HG03045 (cell line): Measurements from ENCODE around the gene DUSP19.
"Not testable (repeated sequence)": the region's sequence is repeated elsewhere in the genome, so short reads cannot be mapped to it uniquely, and the experiment has no call there.

Experiments used
- ATAC-seq: cut with Tn5 transposase; IDR thresholded peaks from one replicate; pipeline ENCODE4 v1.9.1; 2021; ENCODE audit warnings: mild to moderate bottlenecking, moderate library complexity; ENCODE audit not compliant: unreplicated experiment

DUSP19 gene, protein sequence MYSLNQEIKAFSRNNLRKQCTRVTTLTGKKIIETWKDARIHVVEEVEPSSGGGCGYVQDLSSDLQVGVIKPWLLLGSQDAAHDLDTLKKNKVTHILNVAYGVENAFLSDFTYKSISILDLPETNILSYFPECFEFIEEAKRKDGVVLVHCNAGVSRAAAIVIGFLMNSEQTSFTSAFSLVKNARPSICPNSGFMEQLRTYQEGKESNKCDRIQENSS

DNA sequence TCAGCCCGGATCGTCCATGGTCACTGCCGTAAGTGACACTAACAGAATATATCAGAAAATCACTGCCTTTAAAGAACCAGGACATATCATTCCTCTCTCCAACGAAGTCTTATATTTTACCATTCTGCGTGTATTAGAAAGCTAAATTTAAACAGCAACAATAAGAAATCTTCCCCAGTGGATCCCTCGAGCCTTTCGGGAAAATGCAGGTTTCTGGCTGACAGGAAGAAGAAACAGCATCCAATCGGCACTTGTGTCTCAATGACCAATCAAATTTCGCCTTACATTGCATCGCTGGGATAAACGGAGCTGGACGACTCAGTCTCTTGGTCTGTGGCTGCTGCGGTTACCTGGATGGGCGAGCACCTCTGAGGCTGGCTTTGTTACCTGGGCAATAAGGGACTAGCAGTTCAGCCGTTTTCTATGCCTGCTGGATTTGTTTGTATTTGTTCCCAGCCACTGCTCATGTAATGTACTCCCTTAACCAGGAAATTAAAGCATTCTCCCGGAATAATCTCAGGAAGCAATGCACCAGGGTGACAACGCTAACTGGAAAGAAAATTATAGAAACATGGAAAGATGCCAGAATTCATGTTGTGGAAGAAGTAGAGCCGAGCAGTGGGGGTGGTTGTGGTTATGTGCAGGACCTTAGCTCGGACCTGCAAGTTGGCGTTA lies at the start of gene DUSP19:
DUSP19 (plus strand) TSS at position 284 of the 675 bp plus-strand sequence; CDS start at position 471, 187 bp downstream.
- ATAC-seq: peak; percentile 93

DNA sequence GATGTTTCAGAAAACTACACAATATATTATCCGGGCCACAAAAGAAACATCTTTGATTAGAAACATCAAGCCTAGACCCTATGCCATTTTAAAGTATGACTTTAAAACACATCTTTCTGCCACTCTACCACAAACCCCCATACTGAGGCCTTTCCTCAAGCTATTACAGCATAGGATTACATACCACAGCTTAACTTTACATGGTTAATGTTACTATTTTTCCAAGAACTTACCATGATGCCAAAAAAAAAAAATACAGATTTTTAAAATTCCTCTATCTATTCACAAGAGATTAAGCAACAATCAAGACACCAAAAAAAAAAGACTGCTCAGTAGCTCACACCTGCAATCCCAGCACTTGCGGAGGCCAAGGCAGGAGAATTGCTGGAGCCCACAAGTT lies 49.3 kb upstream of the DUSP19 start:
- ATAC-seq: no peak

DNA sequence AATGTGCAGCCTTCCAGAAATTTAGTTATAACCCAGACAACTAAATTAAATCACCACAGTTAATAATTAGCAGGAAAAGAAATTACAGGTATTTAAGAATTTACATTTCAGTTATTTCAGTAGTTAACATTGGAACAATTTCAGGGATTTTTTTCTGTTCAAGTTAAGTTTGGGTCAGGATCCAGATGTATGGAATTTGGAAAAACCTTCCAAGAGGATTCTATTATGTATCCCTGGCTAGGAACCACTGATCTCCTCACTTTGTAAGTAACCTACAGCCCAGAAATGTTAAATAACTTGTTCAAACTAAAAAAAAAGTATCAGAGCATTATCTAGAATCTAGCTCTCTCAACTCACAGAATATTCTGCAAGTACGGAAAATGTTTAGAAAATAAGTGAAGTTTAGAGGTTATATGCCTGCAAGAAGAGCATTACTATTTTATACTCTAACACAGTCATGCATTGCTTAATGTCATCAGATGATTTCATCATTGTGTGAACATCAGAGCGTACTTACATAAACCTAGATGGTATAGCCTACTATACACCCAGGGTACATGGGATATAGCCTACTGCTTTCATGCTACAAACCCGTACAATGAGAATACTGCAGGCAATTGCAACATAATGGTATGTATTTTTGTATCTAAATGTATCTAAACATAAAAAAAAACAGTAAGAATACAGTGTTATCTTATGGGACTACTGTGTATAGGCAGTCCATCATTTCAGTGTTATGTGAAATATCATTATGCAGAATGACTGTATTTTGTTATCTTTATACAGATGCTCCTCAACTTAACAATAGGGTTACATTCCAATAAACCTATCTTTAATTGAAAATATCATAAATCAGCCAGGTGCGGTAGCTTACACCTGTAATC lies 46.4 kb upstream of the DUSP19 start:
- no peak for ATAC-seq

DNA sequence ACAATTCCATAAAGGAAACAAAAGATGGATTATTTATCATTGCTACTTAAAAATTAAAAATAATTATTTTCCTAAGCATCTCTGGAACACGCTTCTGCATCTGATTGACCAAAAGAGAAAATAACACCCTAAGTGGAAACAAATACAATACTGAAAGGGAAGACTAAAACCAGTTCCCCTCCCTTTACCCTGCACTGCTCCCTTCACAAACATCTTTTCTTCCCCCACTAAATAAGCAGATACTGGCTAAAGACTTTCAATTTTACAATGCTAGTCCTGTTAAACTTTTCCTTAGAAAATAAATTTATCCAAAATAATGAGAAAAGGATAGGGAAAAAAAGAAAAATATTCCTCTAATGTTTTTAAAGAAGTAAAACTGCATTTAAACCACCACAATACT lies 44.6 kb upstream of the DUSP19 start:
- no peak for ATAC-seq

DNA sequence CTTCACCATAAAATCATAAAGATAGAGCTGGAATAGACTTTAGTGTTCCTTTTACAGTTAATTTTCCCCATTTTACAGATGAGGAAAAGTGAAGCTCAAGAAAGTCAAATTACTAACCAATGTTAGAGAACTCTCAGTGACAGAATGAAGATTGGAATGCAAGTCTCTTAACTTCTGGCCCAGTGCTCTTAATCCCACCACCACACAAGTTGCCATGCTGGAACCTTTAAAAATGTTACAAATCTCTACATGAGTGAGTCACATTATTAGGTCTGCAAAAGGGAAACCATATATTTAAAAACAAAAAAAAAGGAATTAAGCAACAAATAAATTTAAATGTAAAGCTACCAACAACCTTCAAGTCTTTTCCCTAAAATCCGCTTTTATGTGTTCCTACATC lies 43.7 kb upstream of the DUSP19 start:
- ATAC-seq: no peak

DNA sequence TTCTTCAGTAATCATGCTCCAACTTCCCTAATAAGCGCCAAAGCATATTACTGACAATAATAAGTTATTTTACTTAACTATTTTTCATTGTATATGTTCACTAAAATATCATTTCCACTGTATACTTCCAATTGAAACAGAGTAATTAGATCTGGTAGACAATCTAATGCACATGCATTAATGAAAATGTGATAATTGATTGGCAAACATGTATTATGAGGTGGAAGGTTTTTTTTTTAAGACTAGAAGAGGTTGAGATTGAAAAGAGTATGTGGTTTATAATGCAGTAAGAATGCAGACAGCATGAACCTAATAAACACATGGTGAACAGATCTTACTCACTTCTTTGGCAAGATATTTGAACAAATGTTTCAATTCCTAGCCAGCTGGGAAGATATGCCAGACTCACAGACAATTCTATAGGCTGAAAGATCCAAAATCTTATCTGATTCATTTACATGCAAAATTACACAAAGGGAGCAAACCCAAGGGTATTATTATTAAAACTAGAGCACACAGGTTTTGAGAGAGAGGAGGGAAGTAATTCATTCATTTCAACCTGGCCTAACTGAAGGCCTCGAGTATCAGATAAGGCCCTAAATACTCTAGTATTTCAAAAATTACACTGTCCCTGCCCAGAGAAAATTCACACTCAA lies 43.1 kb upstream of the DUSP19 start:
- ATAC-seq: no peak

DNA sequence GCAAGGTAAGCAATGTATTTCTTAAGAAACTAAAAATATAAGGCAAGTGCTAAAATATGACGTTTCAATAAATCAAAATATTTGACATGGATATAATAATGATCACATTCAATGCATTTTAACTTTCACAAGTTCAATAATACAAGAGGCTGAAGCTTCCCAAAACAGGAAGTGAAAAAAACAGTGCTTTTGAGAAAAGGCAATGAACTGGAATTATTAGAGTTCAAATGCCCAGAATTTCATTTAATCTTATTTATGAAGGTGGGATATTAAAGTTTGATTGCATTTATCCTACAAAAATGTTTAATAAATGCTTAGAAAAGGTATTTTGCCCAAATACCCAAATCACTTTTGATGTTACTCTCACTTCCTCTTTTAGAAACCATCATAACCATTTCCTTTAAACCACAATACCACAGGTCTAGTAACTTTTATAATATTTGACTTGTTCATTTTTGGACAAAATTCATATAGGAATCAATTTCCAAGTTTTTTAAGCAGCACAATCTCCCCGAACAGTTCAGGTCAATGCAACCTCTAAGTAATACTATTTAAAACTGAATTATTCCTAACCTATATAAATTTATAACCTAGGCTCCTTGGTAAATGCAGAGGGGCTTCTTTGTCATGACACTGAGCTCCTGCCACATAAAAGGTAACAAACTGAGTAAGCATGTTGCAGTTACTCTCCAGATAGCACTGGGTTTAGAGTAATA lies 42.4 kb upstream of the DUSP19 start:
- peak; percentile 29 for ATAC-seq

DNA sequence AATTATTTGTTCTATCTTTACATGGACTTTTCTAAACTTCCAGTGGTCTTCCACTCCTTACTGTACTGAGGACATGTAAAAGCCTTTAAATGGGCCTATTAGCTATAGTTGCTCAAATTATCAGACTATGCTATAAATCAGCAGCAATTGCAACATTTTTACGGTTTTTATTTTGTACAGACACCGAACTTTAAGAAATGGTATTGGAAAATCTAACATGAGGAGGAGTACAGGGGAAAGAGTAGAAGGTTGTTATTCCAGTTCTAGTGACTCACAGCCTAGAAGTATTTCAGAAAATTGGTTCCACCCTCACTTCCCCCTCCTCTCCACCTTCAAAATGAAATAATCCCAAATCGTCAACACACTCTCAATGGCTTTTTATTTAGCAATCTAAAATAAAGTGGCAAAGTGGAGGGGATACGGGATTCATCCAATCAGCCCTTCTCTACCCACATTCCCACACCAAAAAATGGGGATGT lies 41.4 kb upstream of the DUSP19 start:
- ATAC-seq: no peak

DNA sequence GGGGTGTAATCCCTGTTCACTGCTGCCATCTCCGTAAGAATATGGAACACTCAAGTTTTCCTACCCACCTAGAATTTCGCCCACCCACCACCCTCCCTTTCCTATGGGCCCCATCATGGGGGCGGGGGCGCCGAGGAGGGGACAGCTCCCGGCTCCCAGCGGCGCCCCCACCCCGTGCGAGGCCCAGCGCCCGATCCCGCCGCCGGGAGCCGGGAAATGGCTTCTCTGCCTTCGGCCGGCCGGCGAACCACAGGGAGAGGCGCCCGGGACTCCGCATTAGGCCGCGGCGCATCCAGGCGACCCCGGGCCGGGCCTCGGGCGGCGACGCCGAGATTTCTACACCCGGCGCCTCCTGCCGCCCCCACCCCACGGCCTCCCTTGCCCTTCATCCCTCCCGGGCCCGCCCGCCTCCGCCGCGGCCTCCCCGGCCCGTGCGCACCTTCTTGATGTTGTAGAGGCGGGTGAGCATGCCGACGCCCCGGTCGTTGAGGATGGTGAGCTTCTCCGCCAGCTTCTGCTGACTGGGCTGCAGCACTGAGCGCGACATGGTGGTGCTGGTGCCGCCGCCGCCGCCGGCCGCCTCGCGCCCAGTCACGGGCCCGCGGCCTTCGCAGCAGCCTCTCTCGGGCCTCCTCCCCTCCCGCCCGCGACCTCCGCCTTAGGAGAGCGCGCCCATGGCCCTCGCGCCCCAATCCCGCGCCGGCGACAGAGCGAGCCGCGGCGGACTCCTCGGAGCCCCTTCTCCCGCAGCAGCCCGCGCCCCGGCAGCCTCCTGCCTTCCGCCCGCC lies 40.8 kb upstream of the DUSP19 start:
- ATAC-seq: peak; percentile 53

DNA sequence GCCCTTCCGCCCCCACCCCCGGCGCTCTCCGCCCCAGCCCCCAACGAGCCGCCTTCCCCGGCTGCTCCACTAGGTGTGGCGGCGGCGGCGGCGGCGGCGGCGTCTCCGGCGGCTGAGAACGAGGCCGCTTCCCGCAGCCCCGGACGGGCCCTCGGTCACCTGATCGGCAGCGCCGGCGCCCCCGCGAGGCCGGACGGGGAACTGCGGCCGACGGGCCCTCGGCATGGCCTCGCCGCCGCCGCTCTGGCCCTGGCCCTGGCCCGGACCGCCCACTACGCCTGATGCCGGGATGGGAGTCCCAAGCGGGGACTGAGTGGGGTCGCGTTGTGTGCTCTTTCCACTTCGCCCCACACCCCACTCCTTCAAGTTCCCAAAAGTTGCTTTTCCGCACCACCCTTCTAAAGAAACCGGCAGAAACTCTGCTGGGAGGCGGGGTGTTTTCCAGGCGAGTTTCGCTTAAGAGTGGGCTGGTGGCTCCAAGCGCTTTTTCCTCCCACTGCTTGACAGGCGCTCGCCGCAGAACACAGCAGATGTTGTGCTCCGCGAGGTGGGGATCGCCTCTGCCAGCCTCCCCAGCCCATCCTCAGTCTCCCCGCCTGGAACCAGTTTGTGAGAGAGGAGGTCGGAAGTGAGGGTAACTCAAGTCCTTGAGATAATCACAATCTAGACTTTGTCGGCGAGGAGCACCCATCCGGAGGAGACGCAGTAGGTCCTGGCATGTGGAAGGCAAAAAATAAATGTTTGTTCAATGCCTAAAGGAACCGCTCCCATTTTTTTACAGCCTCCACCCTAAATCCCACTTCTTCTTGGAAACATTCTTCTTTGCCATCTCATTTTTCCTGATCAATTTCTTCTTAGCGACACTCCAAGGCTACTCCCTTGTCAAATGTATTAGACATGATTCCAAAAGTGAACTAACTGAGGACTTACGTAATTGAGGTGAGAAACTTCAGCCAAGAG lies 39.9 kb upstream of the DUSP19 start, which contains the start of gene NCKAP1:
NCKAP1 (minus strand) TSS at position 117 of the 960 bp plus-strand sequence. CDS start 358 bp downstream, outside the sequence.
- peak; percentile 89 for ATAC-seq

DNA sequence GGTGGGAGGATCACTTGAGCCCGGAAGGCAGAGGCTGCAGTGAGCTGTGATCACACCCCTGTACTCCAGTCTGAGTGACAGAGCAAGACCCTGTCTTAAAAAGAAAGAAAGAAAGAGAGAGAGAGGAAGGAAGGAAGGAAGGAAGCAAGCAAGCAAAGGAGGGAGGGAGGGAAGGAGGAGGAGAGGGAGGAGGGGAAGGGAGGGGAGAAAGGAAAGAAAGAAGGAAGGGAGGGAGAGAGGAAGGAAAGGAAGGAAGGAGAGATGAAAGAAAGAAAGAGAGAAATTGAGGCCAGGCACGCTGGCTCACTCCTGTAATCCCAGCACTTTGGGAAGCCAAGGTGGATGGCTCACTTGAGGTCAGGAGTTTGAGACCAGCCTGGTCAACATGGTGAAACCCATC lies 37.9 kb upstream of the DUSP19 start:
- no peak for ATAC-seq

DNA sequence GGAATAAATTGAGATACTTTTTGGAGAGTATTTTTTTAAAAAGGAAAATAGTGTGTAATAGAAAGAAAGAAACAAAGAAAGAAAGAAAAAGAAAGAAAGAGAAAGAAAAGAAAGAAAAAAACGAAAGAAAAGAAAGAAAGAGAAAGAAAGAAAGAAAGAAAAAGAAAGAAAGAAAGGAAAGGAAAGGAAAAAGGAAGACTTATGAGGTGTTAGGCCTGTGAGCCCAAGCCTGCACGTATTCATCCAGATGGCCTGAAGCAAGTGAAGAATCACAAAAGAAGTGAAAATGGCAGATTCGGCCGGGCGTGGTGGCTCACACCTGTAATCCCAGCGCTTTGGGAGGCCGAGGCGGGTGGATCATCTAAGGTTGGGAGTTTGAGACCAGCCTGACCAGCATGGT lies 35.0 kb upstream of the DUSP19 start:
- not testable (repeated sequence) for ATAC-seq

DNA sequence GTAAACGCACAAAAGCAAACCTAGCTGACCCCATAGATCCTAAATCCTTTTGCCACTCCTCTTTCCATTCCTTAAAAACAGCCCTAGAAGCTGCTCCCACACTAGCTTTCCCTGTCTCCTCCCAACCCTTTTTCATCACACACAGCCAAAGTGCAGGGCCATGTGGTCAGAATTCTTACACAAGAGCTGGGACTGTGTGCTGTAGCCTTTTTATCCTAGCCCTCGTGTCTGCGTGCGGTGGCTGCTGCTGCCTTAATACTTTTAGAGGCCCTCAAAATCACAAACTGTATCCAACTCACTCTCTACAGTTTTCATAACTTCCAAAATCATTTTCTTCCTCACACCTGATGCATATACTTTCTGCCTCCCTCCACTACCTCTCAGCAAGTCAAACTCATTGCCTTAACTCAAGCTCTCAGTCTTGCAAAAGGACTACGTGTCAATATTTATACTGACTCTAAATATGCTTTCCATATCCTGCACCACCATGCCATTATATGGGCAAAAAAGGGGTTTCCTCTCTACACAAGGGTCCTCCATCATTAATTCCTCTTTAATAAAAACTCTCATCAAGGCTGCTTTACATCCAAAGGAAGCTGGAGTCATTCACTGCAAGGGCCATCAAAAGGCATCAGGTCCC lies 30.9 kb upstream of the DUSP19 start:
- ATAC-seq: not testable (repeated sequence)

DNA sequence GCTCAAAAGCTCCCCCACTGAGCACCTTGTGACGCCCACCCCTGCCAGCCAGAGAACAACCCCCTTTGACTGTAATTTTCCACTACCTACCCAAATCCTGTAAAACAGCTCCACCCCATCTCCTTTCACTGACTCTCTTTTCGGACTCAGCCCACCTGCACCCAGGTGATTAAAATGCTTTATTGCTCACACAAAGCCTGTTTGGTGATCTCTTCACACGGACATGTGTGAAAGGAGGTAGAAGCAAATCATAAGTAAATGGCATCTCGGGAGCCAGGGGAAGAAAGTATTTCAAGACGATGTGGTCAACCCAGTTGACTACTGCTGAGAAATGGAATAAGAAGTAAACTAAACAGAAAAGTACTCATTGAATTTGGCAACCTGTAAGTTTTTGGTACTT lies 29.1 kb upstream of the DUSP19 start:
- no peak for ATAC-seq

DNA sequence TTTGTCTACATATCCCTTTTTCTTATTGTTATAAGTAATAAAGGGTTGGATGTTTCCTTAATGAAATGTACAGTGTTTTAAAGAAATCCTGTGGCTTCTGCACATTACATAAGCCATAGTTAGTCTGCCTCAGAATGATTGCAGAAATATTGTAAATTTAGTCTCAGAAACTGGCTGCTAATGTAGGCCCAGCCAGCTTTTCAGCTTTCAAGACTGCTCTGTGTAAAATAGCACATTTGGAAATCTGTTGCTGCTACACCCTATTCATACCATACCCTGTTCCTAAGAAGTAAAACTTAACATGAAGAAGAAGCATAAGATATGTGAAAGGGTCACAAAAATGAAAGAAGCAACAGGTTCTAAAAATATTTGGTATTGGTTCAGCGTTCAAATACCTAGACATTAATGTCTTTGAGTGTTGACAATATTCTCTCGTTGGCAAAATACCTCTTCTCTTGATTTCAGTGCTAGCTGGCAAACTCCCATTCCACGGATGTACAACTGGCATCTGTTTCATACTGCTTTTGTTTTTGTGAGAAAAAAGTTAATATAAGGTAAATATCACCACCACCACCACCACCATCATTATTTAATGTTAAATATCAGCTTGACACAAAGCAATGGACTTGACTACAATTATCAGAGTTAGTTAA lies 21.1 kb upstream of the DUSP19 start:
- ATAC-seq: peak; percentile 53

DNA sequence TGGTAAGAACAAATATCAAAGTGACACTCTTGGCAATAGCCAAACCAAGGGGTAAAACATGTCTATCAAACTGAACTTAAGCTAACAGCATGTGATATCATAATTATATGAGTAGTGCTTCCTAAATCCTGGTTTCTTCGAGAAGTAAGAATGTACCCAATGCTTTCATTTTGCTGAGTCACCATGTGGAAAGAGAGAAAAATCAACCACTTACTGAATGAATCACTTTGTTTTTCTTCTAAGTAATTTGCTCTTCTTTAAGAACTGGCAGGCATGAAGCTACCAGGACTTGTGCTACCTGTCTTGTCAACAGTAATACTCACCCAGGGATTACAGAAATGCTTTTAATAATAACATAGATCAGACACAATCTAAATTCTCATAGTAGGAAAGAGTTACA lies 19.0 kb upstream of the DUSP19 start:
- no peak for ATAC-seq

DNA sequence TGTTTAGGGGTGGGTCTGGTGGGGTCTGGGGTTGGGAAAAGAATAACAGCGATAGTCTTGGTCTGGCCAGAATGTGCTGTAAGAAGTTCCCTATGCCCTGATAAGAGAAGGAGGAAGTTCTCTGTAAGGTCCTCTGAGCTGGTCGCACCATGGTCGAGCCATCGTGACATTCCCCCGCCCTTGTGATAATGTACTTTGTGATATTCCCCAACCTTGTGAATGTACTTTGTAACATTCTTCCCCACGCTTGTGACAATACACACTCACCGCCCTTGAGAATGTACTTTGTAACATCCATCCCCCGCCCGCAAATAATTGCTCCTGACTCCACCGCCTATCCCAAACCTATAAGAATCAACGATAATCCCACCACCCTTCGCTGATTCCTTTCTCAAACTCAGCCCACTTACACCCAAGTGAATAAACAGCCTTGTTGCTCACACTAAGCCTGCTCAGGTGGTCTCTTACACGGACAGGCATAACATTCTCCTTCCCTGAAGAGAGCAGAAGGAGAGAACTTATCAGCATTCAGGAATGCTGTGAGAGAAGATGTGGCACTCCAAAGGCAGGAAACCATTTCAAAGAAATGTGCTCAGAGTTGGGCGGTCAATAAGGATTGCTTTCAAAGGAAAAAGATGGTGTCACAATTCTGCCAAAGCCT lies 17.8 kb upstream of the DUSP19 start:
- no peak for ATAC-seq
